ENCODE data around the gene ACRBP.

Gene ACRBP

GRCh38 chr12:6644903-6645302 lies 2.3 kb downstream of the ACRBP start:
- no peak for DNase-seq (ENCODE audit: low read depth)
- H3K4me3 ChIP-seq (ENCODE audit: low read depth, low read length) = peak overlapping the region; percentile 46
- TF ChIP-seq POLR2A (IDR thresholded peaks at IDR 0.05; ENCODE audit: extremely low read depth, insufficient read length) (no peak), CTCF (IDR thresholded peaks at IDR 0.05; ENCODE audit: low read depth, low read length) (no peak), MAX (IDR thresholded peaks at IDR 0.05; ENCODE audit: low read depth, low read length) (no peak), MYC (IDR thresholded peaks at IDR 0.05; ENCODE audit: low read depth, low read length) (no peak)

GRCh38 chr12:6644257-6644596 lies 3.0 kb downstream of the ACRBP start:
- TF ChIP-seq CTCF (IDR thresholded peaks at IDR 0.05; ENCODE audit: low read depth, low read length) (no peak), POLR2A (IDR thresholded peaks at IDR 0.05; ENCODE audit: extremely low read depth, insufficient read length) (peak; percentile 29)
- peak overlapping the region; percentile 46 for H3K4me3 ChIP-seq (ENCODE audit: low read depth, low read length)
- peak; percentile 80 for DNase-seq (ENCODE audit: low read depth)

GRCh38 chr12:6643569-6644256 lies 3.5 kb downstream of the ACRBP start:
- no peak for TF ChIP-seq CTCF (IDR thresholded peaks at IDR 0.05; ENCODE audit: low read depth, low read length)
- TF ChIP-seq MAX (IDR thresholded peaks at IDR 0.05; ENCODE audit: low read depth, low read length) = peak; percentile 59
- no peak for TF ChIP-seq POLR2A (IDR thresholded peaks at IDR 0.05; ENCODE audit: extremely low read depth, insufficient read length)
- TF ChIP-seq MYC (IDR thresholded peaks at IDR 0.05; ENCODE audit: low read depth, low read length) = peak; percentile 33; the same call in 1 of the 2 replicates

GRCh38 chr12:6641131-6641530 lies 6.1 kb downstream of the ACRBP start:
- TF ChIP-seq POLR2A (IDR thresholded peaks at IDR 0.05; ENCODE audit: extremely low read depth, insufficient read length) = no peak
- TF ChIP-seq CTCF (IDR thresholded peaks at IDR 0.05; ENCODE audit: low read depth, low read length) = no peak
- no peak; the same call in 1 of the 2 replicates for TF ChIP-seq MYC (IDR thresholded peaks at IDR 0.05; ENCODE audit: low read depth, low read length)
- TF ChIP-seq MAX (IDR thresholded peaks at IDR 0.05; ENCODE audit: low read depth, low read length) = no peak
- H3K4me3 ChIP-seq (ENCODE audit: low read depth, low read length) = no peak overlapping the region
- no peak for DNase-seq (ENCODE audit: low read depth)

More at GRCh38 chr12:6643569-6644256, 3.5 kb downstream of the ACRBP start:
- peak; percentile 71 for DNase-seq (ENCODE audit: low read depth)
- peak overlapping the region; percentile 46 for H3K4me3 ChIP-seq (ENCODE audit: low read depth, low read length)

- no peak overlapping the region for H3K4me3 ChIP-seq (ENCODE audit: low read depth, low read length)
- no peak for TF ChIP-seq CTCF (IDR thresholded peaks at IDR 0.05; ENCODE audit: low read depth, low read length)
- no peak for TF ChIP-seq MAX (IDR thresholded peaks at IDR 0.05; ENCODE audit: low read depth, low read length)
- no peak for TF ChIP-seq POLR2A (IDR thresholded peaks at IDR 0.05; ENCODE audit: extremely low read depth, insufficient read length)
- TF ChIP-seq MYC (IDR thresholded peaks at IDR 0.05; ENCODE audit: low read depth, low read length) = no peak
- DNase-seq (ENCODE audit: low read depth) = no peak
Observed at GRCh38 chr12:6640497-6640896, 6.7 kb downstream of the ACRBP start.

Data from NB4 (cell line).